COLO829 (cell line): ENCODE data around the gene POLE.

Experiments used
- DNase-seq: peaks from one replicate; pipeline ENCODE4 v3.0.0; 2012; ENCODE audit warnings: low spot score

POLE gene

GRCh38 chr12:132677492-132677891, 9.7 kb downstream of the POLE start:
- DNase-seq: no peak

- no peak for DNase-seq
Observed at GRCh38 chr12:132675757-132676432, 11.2 kb downstream of the POLE start.

GRCh38 chr12:132674561-132674960, 12.6 kb downstream of the POLE start:
- DNase-seq: no peak

DNA sequence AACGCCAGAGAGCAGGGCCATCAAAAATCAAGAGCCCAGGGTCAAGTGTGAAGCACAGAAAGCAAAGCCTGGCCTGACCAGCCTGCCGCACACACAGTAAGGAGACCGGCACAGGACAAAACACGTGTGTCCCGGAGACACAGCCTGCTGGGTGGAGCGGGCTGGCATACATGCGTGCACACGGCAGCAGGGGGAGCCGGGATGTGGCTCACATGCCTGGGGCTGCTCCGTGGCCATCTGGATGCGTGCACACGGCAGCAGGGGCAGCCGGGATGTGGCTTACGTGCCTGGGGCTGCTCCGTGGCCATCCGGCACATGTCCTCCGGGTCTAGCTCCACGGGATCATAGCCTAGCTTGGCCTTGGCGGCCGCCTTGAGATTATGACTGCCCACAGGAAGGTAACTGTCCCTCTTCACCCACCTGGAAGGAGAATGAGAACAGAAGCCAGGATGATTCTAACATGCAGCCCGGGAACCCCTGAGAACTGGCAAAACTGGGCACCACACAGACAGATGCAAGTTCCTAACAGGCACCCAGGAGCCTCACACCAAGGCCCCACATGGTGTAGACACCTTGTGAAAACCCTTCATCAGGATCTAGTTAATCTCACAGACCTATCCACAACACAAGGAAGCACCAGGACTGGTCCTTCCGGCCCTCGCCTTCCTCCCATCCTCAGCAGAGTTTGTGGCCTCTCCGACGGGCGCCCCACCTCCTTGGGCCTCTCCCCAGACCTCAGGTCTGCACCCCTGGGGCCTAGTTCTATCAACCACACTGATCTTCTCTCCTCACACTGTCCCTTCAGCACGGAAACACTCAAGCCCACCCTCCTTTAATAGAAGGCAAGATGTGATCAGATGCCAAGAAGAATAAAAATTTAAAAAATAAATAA, 13.6 kb downstream of the POLE start:
- DNase-seq: no peak

DNA sequence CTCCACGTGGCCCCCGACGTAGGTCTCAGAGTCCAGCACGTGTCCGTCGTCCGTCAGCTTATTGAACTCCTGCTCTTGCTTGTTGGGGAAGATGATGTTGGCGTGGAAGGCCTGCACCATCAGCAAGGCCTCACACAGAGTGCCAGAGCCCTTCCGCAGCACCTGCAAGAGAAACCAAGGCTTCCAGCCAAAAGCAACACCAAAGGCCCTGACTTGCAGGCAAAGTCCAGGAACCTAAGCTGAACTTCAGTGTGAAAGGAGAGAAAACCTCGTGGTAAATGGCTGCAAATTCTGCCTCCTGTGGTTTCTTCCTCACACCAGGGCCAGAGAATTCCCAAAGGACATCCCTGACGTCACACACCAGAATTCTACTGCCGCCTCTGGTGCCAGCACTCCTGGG, 14.5 kb downstream of the POLE start:
- no peak for DNase-seq

DNA sequence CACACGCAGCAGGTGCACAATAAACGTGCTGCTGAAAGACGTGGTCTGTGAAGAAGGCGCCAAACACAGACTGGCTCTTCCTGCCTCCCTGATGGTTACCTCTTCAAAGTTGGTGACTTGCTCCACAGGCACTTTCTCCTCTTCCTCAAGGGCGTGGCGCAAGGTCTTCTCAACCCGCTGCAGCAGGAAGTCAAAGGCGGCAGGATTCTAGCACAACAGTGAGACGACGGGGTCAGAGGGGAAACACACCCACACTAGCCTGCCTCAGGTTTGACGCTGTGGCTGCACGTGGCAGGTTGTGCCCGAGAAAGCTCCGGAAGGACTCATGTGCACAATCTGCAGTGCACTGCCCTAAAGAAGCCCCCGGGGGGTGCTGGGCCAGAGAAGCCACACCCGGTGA, 15.0 kb downstream of the POLE start:
- DNase-seq: no peak

- no peak for DNase-seq
Observed at GRCh38 chr12:132669166-132669879, 17.8 kb downstream of the POLE start.

GRCh38 chr12:132668191-132669088, 18.7 kb downstream of the POLE start:
- no peak for DNase-seq

DNA sequence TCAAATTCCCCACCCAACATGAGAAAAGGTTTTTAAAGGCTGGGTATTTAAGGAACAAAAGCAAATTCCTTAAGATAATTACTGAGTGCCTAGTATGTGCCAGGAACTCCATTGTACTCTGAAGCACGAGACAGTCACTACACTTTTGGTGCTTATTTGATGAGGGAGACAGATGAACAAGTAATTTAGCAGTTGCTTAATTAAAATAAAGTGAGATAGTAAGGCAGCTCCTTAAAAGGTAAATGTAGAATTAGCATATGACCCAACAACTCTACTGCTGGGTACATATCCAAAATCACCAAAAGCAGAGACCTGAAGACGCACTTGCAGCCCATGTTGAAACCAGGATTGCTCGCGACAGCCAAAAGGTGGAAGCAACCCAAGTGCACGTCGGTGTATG, 21.3 kb downstream of the POLE start:
- DNase-seq: no peak

GRCh38 chr12:132665149-132665491, 22.0 kb downstream of the POLE start:
- DNase-seq: no peak

DNA sequence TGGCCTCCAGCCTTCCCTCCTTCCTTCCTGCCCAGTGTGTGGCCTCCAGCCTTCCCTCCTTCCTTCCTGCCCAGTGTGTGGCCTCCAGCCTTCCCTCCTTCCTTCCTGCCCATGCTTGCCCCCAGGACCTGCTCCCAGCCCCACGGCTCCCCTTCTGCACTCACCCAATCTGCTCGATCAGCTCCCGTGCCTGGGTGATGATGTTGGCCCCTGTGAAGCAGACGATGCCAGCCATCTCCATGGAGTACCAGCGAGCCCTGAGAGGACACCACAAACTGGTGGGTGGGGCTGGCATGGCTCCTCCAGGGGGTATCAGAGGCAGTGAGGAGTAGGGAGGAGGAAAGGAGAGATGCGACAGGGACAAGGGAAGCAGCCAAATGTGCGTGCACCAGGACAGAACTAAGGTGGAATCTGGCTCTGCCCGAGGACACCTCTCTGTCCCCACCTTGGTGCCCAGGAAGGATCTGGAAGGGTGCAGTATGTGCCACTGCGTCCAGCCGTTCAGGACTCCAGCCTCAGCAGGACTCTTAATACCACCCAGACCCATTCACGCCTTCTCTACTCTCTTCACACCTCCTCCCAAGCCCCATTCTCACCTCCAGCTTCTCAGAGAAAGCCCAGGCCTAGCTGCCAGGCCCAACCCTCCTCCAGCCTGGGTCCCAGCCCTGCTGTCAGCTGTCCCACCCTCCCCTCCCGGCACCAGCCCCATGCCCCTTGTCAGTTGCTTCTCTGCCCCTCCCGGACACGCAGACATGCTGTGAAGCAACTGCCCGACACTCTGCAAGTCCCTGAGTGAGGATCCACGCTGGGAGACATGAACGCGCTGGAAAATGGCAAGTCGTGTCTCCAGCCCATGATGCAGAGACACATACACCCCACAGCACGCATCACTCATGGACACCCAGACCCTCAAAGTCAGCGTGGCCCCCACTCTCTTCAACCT, 22.7 kb downstream of the POLE start:
- no peak for DNase-seq

DNA sequence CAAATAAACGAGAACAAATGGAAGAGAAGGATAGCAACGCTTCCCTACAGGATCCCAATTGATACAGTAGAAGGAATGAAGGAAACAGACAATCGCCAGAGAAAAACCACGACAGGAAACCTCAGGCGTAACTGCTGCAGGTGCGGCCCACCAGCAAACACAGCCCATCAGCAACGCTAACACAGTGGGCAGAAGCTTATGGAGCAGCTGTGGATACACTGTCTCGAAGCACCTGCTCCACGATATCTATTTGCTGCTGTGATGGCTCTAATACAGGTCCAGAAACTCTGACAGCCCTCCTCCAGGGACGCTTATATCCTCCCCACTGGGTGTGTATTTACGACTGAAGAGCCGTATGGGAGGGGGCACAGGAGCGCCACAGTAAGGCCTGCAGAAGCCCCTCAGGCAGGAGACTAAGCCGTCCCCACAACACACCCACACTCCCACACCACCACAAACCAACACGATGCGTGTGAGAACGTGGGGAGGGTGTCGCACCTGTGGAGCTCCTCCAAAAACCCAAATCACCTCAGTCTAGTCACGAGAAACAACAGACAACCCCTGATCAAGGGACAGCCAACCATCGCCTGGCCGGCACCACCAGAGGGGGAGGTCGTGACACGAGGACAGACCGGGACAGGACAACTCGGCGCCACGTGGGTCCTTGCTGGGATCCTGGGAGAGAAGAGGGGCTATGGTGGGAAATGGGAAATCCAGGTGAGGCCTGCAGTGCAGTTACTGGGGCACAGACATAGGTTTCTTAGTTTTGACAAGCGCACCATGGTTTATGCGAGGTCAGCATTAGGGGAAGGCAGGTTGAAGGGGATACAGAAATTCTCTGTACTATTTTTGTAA, 24.0 kb downstream of the POLE start:
- DNase-seq: no peak

DNA sequence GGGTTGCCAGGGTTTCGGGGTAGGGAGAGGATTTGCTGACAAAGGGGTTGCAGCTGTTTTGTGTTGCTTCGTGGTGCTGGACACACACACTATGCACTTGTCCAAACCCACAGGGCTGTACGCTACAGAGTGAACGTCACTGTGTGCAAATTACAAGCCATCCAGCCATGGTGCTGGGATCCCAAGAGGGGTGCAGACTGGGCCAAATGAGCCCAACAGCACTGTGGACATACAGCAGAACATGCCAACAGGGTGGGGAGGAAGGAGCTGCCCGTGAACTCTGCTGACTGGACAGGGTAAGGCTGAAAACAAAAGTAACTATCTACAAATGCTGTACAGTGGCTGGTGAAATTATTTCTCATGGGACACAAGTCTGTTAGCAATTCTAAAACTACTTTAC, 25.2 kb downstream of the POLE start:
- DNase-seq: no peak

DNA sequence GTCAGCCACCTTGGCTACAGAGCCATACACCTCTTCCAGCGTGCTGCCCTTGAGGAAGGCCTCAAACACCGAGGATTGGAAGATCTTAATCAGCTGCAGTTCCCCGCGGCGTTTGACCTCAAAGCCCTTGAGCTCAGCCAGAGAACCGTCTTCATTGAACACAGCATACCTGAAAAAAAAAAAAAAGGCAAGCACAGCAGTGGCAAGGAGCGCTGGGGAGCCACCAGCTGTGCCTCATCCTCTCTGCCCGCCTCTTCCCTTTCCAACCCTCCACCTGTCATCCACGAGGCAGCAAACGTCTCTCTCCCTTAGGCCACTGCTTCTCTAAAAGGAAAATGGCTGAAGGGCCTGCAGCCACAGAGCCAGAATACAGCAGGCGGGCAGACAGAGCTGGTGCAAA, 26.1 kb downstream of the POLE start:
- DNase-seq: no peak

GRCh38 chr12:132660052-132660451, 27.1 kb downstream of the POLE start:
- DNase-seq: no peak

GRCh38 chr12:132659146-132659545, 28.0 kb downstream of the POLE start:
- no peak for DNase-seq

- no peak for DNase-seq
Observed at GRCh38 chr12:132658149-132658894, 28.8 kb downstream of the POLE start.

DNA sequence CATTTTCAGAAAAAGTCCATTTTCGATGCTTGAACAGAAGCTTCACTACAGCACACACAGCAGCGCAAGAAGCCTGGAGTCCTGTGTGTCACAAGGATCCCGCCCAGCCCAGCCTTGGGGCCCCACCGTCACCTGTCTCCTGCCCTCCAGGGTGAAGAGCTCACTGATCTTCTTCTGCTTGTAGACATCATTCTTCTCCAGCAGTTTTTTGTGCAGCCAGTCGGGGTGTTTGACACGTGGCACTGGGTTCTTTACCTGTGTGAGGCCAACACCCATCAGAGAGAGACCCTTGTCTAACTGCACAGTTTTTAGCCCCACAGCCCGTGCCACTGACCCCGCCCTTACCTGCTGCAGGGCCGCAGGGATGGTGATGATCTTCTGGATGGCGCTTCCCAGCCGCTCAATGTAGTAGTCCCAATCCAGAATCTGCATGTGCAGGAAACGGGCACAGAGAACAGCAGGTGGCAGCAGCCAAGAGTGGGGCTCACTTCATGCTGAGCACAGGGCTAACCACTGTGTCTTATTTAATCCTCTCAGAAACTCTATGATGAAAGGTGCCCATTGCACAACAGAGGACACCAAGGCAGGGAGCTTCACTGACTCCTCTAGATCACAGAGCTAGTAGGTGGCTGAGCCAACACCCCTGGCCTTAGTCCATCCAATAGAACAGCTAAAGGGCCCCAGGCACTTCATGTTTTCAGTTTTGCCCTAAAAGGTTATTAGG, 30.0 kb downstream of the POLE start:
- no peak for DNase-seq
